Colon (tissue), 2 donors: ENCODE data around the gene TMEM239.
"Not testable (repeated sequence)": the region's sequence is repeated elsewhere in the genome, so short reads cannot be mapped to it uniquely, and the experiment has no call there.

Source experiments
- FAIRE-seq: peaks from 2 replicates; lab custom pipeline; 2012; peaks lifted over from hg19 to GRCh38; lab: Jason Lieb, UNC
- donor health status: control.
- donor health status: control.

TMEM239 gene

DNA sequence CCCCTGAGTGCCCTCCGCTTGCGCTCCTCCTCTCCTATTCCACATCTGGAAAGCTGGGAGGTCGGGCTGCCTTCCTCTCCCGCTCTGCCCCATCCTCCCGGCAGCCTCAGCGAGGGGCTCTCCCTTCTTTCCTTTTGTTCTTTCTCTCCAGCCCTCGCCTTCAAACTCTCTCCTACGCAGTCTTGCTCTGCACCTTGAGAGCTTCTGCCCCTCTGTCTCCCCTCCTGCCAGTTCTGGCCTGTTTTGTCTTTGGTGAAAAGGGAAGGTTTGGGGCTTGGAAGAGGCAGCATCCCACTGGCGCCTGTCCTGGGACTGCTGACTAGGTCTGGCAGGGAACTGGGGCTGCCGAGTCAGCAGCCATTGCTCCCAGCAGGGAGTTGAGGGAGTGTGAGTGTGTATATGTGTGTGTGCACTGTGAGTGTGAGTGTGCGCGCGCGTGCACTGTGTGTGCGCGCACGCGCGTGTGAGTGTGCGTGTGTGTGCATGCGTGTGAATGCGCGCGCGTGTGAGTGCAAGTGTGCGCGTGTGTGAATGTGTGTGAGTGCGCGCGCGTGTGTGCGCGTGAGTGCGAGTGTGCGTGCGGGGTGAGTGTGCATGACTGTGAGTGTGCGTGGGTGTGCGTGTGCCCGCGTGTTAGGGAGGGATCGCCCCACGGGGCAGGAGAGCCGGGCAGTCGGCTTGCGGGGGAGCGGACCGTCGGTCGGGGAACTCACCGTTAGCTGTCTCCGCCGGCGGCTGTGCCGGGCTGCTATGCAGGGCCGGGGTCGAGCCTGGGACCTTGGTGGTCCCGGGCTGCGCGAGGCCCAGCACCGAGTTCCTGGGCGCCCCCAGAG is 16.3 kb upstream of the TMEM239 start:
- no peak for FAIRE-seq

DNA sequence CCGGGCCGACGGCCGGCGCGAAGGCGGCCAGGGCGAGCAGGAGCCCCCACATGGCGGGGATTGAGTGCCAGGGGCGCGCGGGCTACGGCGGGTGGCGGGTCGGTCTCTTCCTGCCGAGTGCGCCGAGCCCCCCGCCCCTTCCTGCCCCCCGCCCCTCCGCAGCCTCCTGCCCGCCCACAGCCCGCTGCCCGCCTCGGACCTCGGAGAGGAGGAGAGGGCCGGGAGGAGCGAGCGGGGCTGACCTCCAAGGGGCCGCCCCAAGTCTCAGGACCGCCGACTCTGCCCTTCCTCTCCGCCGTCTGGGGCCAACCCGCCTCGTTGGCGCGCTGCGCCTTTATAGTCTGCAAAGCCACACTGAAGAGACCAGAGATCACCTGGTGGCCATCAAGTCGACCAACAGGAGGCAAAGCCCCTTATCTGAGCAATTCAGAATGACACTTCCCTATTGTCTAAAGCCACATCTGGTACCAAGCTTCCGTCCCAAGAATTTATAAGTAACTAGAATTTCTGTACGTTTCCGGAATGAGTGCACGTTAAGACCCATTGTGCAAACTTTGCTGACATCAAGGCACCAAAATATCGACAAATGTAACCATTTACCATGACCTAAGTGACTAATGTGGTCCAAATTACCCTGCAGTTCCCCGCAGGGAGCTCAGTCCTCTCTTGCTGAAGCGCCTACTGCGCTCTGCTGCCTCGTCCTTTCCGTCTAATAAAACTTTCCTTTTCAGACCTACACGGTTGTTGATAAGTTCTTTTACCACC is 15.5 kb upstream of the TMEM239 start, which contains the start of gene CPXM1:
CPXM1 (minus strand) TSS at position 107 of the 765 bp plus-strand sequence; CDS start at position 52, 55 bp downstream.
- FAIRE-seq = no peak

DNA sequence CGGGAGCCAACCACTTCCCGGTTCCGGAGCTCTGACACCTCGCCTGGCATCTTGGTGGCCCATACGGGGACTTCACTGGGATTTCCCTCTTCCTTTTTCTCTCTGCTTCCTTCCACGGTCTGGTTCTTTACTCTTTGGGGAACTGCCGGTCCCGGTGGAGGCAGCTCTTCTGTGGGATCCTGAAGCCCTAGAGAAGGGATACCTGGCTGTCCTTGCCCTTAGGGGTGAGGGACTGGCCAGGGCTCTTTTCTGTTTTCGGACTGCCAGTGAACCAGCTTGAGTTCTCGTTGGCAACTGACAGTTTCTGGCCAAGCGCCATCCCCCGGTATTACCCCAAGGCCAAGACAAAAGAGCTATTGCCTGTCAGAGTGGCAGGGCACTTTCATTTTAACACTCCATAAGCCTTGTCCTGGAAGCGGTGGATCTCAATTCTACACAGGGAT is 14.9 kb upstream of the TMEM239 start:
- no peak for FAIRE-seq

DNA sequence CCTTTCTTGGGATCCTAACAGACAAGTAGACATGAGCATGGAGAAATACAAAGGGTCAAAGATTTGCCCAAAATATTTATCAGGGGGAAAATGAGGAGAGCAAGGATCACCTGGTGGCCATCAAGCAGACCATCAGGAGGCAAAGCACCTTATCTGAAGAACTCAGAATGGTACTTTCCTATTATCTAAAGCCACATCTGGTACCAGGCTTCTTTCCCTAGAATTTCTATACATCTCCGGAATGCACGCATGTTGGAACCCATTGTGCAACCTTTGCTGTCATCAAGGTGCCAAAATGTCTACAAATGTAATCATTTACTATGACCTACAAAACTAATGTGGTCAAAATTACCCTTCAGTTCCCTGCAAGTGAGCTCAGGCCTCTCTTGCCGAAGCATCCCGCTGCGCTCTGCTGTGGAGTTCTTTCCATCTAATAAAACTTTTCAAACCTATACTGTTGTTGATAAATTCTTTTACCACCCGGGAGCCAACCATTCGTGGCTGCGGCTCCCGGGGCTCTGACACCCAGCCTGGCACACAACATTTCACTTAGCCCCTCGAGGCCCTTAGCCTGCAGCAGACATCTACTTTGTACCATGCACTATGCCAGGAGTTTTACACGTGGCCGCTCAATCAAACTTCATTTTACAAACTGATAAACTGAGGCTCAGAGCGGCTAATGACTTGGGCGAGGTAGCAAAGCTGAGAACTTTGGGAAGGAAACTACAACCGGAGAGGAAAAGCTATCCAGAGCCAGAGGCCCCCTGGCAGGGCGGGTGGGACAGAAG is 11.9 kb upstream of the TMEM239 start:
- no peak for FAIRE-seq

DNA sequence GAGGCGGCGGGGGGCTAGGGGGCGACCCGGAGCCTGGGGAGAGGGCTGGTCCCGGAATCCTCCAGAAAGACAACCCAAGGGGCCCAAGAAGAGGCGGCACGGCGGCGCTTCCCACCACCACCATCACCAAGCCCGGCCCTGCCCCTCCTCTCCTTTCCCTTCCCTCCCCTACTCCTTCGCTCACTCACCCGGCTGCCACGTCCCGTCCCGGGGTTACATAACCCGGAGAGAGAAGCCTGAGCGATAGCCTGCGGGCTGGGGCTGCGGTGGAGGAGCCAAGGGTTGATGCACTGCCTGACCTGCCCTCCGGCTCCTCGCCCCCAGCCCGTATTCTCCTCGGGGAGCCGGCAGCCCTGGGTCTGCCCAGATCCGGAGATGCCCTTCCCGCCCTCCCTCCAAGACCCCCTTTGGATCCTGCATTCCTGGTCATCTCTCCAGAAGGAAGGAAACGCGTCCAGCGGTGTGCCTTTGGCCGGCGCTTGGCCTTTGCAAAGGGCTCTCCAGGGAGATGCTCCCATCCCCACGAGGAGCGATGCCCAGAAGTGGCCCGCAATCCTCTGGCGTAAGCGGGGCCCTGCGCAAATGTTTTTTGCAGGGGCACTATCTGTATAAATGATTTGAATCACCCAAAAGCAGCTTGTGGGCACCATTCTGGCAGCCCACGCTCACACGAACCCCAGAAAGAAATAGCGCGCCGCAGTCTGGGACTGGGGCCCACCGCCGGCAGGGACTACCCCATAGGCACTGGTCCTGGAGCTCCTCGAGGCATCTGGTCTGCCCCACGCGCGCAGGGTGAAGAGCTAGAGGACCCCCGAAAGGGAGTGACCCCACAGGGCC is 11.1 kb upstream of the TMEM239 start:
- no peak for FAIRE-seq

DNA sequence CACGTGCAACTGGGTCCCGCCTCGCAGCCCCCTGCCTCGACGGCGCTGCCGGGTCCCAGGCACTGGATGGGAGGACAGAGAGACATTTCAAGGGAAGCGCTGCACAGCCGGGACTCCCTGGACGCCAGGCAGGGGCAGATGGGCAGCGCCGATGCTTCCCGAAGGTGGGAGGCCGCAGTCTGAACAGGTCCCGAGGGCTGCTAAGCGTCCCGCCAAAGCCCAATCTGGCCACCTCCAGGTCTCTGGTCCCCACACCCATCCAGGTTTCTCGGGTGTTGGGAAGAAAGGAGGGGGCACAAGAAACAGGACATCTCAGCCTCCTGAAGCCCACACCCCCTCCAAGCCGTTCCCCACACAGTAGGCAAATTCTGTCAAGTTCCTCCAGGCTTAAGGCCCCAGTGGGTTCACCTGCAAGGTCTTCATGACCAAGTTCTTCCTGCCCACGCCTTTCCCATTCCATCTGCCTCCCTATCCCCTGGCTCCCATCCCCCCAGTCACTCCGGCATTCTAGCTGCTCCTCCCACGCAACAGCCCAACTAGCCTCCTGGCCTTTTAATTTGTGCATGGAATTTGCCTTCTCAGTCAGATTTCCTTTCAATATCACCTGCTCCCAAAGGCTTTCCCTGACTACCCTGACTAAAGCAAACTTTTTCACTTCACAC is 10.3 kb upstream of the TMEM239 start:
- no peak for FAIRE-seq

DNA sequence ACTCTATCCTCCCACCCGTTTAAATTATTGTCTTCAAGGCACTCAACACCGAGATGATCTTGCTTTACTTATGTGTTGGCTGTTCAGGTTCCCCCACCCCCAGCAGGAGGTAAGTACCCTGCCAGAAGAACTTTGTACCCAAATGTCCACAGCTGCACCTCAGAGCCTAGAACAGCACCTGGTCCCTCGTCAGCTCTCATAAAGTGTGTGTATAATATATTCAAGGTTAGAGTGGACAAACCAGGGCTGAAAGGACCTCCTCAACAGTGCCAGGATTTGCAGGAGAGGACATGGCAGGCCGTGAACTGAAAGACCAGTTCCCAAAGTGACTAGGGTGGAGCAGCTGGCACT is 9.8 kb upstream of the TMEM239 start:
- FAIRE-seq = no peak

DNA sequence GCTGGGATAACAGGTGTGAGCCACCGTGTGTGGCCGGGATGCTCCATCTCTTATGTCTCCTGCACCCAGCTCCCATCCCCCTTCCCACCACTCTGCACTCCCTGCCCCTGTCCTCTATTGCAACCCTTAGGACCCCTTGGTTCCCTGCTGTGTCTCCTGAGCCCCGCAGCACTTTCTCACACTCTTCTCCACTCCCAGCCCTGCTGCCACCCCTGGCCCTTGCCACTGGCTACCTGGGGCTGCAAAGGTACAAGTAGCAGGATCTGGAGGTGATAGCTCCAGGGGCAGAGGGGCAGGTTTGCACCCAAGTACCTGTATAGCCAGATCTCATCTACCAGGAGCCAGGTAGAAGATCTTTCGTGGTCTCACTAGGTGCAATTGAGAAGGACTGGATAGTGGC is 9.1 kb upstream of the TMEM239 start:
- FAIRE-seq = no peak

DNA sequence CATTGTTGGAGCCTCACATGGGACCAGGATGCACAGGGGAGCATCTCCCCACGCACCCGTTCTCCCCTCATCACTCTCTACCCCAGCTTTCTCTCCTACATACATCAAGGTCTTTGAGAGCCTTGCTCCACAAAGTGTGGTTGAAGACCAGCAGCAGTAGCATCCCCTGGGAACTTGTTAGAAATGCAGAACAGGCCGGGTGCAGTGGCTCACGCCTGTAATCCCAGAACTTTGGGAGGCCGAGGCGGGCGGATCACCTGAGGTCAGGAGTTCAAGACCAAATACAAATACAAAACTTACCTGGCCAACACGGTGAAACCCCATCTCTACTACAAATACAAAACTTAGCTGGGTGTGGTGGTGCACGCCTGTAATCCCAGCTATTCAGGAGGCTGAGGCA is 8.2 kb upstream of the TMEM239 start:
- FAIRE-seq = not testable (repeated sequence)

DNA sequence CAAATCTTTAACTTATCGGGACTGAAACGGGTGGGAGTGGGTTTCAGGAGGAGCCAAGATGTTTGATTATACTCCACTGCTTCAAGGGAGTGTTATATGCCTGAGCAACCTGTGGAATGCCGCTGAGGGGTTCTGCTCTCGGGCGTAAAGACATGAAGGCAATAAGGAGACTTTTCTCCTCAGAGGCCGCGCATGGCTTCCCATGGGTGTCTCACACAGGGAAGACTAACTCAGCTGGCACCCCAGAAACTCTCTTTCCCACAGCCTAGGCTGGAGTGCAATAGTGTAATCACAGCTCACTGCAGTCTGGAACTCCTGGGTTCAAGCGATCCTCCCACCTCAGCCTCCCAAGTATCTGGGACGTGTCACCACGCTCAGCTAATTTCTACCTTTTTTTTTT is 6.5 kb upstream of the TMEM239 start:
- no peak for FAIRE-seq

DNA sequence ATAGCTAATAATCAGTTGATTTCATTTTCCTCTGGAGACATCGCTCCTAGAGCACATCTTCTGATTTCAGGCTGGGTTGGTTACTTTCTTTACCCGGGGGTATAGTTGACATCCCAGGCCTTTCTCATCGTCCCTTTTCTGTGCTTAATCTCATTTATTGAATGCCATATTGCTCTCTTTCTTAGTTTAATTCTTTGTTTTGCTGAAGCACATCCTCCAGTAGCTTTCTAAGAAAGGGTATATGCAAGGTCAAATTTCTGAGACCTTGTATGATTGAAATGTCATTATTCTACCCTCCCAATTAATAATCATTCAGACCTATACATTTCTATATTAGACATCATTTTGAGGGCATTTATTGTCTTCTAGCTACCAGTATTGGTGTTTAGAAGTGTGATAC is 4.0 kb upstream of the TMEM239 start:
- no peak for FAIRE-seq

DNA sequence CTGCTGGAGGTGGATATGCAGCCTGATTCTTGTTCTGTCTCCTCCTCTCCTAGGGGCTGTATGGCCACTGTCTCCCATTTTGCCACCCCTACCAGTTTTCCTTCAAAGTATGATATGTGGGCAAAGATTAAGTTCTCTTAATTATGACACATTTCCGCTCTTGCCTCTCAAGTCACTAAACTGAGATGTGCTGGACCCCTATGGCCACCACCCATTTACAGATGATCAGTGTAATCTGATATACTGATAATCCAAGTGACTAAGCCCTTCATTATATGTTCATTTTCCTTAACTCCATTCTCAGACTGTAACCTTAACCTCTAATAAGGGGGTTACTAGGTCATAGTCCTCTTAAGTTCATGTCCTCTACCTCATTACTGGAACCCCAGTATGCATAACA is 2.1 kb upstream of the TMEM239 start:
- FAIRE-seq = no peak

DNA sequence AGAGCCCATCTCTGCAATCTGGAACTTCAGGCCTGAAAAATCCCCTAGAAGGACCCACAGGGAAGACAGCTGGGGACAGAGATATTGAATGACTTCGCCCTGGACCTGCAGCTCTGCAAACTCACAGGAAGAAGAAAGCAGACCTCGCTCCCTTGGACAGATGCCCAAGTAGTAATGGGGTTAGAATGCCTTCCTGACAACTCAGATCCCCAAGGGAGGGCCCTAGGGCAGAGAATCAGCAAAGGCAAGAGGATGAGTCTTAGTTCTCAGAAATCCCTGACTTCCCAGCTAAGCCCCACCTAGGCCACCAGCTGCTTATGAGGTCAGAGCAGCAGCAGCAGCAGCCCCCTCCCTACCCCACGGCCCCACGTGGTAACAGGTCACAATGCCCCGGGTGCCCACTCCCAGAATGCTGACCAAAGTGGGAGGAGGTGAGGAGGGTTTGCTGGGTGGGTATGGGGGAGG is 1.5 kb upstream of the TMEM239 start, which contains the start of gene C20orf141:
C20orf141 (plus strand) TSS at position 401 of the 465 bp plus-strand sequence. CDS start 198 bp downstream, outside the sequence.
- FAIRE-seq = no peak

DNA sequence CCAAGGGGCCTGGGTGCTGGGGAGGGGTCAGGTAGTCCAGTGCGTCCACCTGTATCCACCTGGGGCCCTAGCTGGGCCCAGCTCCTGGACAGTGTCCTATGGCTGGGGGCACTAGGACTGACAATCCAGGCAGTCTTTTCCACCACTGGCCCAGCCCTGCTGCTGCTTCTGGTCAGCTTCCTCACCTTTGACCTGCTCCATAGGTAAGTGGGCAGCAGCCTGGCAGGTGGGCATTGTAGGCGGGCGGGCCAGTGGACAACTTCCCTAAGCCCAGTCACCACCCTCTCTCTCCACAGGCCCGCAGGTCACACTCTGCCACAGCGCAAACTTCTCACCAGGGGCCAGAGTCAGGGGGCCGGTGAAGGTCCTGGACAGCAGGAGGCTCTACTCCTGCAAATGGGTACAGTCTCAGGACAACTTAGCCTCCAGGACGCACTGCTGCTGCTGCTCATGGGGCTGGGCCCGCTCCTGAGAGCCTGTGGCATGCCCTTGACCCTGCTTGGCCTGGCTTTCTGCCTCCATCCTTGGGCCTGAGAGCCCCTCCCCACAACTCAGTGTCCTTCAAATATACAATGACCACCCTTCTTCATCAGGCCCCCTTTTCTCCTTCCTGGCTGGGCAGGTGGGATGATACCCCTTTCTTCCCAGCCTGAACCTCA is 793 bp upstream of the TMEM239 start:
- no peak for FAIRE-seq

DNA sequence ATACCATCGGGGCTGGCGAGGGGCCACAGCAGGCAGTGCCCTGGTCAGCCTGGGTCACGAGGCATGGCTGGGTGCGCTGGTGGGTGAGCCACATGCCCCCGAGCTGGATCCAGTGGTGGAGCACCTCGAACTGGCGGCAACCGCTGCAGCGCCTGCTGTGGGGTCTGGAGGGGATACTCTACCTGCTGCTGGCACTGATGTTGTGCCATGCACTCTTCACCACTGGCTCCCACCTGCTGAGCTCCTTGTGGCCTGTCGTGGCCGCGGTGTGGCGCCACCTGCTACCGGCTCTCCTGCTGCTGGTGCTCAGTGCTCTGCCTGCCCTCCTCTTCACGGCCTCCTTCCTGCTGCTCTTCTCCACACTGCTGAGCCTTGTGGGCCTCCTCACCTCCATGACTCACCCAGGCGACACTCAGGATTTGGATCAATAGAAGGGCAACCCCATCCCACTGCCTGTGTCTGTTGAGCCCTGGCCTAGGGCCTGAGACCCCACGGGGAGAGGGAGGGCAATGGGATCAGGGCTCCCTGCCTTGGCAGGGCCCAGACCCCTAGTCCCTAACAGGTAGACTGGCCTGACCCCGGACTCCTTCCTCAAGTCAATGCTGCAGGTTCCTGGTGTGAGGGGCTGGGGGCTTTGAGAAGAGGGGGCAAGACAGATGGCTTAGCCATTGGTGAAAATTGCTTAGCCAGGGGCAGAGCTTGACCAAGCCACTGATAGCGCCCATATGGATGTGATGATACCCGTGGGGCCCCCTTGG is 598 bp downstream of the TMEM239 start:
- no peak for FAIRE-seq

DNA sequence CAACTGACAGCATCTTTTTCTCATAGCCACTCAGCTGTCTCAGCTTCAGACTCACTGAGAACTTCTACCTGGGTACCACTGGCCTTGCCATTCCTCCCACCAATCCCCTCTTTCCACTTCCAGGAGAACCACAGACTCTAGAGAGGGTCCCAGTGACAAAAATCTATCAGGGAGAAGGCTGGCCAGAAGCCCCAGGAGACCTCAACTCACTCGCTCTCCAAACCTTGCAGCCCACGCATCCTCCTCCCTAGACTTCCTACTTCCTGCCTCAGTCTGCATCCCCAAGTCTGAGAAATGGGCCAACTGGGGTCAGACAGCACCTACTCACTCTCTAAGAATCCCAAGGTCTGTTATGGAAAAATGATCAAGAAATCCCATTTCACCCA is 1.2 kb downstream of the TMEM239 start:
- FAIRE-seq = no peak

DNA sequence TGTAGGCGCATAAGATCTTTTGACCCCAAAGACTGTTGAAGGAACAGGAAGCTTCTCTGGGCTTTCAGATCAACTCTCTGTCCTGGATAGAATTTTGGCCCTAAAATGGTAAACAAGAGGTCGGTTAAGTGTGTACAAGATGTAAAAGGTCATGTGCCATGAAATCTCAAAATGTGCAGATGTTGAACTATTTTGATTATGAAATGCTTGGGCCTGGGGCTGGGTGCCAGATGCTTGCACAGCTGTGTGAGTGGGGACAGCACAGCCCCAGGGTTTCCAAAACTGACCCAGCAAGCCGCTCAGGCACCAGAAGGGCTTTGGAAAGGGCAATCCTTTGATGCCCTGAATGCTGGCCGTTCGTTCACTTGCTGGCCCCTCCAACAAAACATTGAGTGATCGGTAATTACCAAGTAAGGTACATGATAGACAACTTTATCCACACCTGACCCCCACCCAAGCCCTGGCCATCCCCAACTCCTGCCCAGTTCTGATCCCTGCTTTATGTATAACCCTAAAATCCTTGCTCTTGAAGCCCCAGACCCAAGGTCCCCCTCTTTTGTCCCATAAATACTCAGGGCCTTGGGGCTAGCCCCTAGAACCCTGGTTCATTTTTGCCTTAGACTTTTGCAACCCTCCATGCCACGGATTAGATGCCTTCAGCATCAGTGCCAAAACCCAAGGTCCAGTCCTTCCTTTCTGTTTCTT is 1.9 kb downstream of the TMEM239 start:
- FAIRE-seq = no peak

DNA sequence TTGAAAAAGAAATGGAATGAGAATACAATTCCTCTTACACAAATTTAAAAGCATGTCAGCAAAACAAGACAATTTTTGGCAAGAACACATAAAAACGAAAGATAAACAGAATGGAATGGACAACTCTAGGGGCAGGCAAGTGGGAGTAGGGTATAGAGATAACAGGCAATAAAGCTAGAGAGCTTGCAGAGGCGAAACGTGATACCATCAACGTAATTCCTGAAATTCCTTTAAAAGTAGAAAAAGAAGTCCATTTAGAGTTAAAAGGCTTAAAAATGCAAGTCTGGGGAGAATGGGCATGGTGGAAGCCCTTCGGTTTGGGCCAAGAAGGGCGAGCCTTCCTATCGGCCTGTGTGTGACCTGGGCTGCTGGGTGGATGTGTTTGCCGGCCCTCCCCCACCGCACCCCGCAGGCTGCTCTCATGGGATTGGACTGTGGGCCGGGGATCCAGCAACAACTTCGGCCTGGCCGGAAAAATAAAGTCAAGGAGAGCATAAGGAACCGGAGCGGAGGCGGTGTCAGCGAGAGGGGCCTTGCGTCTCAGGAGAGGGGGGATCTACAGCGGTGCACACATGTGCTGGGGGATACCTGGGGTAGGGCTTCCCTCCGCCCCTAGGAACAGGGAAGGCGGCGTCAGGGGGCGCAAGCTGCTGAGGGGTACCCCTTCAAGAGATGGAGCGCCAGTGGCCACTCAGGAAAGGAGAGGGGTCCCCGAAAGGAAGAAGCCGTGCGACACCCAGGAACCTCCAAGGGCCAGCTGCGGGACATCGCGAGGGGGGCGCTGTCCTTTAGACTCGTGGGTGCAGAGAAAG is 4.1 kb downstream of the TMEM239 start:
- no peak for FAIRE-seq
